ENCODE results near the gene PXYLP1. TPM values are rescaled to one million over a fixed set of nuclear protein-coding genes. Genes with fewer than 3 reads are reported as not detected.

The PXYLP1 gene
- total and polyA plus RNA-seq, 2 of the 8 experiments (the other 6 are each of a cell fraction or from before 2014, with no cell fraction given): 19.4 to 20.6 TPM

DNA sequence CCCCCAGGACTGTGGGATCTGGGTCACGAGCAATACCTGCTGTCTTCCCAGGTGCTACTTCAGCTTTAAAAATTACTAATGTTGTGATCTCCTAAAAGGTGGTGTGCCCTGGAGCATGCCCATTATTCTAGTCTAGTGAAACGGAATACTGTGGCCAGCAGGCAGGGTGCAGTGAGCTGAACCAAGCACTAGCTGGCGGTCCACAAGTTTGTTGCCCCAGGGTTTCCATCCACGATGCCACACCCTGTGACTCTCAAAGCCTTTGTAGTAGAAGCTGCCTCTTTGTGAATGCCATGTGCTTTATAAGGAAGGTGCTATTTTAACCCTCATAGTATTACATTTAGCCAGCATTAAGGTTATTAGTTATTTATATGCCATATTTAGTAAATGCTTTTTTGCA is 49.1 kb downstream of the PXYLP1 start (continued):
- TF ChIP-seq BRCA1 (IDR thresholded peaks at IDR 0.05; ENCODE audit: low read depth, low read length) (no peak), MAFK (IDR thresholded peaks at IDR 0.05; ENCODE audit: low read depth, low read length) (no peak)
- TF ChIP-seq, protein P1, sequence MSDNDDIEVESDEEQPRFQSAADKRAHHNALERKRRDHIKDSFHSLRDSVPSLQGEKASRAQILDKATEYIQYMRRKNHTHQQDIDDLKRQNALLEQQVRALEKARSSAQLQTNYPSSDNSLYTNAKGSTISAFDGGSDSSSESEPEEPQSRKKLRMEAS (IDR thresholded peaks at IDR 0.05): no peak
